SK-N-SH treated with all-trans-retinoic acid at 6 μM for 48 hours (cell line): ENCODE data around the gene KRT84.

ENCODE experiments used
- ARNTL ChIP-seq: fragments of 450-650 bp; formaldehyde crosslinking; IDR thresholded peaks from 2 replicates; pipeline ENCODE4 v1.5.0; 2020; ENCODE audit warnings: low read depth, mild to moderate bottlenecking, moderate library complexity, borderline replicate concordance
- OSR1 ChIP-seq: fragments of 250-450 bp; sonication (Bioruptor Pico); IDR thresholded peaks from 2 replicates; pipeline ENCODE4 v1.8.0; 2022; ENCODE audit warnings: moderate library complexity, mild to moderate bottlenecking, inconsistent platforms
- PATZ1 ChIP-seq: fragments of 250-450 bp; sonication (Bioruptor Pico); IDR thresholded peaks from 2 replicates; pipeline ENCODE4 v1.8.0; 2020; ENCODE audit warnings: mild to moderate bottlenecking, moderate library complexity, borderline replicate concordance
- POU6F1 ChIP-seq: fragments of 250-450 bp; sonication (Bioruptor Pico); IDR thresholded peaks from 2 replicates; pipeline ENCODE4 v1.8.0; 2021; ENCODE audit warnings: low read depth, mild to moderate bottlenecking, moderate library complexity, borderline replicate concordance
- TOX ChIP-seq: fragments of 250-450 bp; sonication (Bioruptor Pico); IDR thresholded peaks from 2 replicates; pipeline ENCODE4 v1.8.0; 2021; ENCODE audit warnings: mild to moderate bottlenecking, moderate library complexity, borderline replicate concordance
- ZFP30 ChIP-seq: fragments of 450-650 bp; formaldehyde crosslinking; IDR thresholded peaks from 2 replicates; pipeline ENCODE4 v1.5.0; 2022; ENCODE audit warnings: mild to moderate bottlenecking, moderate library complexity
- ZNF8 ChIP-seq: fragments of 450-650 bp; formaldehyde crosslinking; IDR thresholded peaks from 2 replicates; pipeline ENCODE4 v1.5.0; 2020; ENCODE audit warnings: mild to moderate bottlenecking, moderate library complexity

- TF ChIP-seq OSR1 (CRISPR knock-in tag) (no peak), TOX (CRISPR knock-in tag) (no peak), PATZ1 (CRISPR knock-in tag) (no peak), POU6F1 (CRISPR knock-in tag) (no peak), ZNF8 (CRISPR knock-in tag) (no peak), ZFP30 (no peak), ARNTL (no peak)
Measured at GRCh38 chr12:52433501-52434080, 48.1 kb upstream of the KRT84 start.
